Muscle of back (tissue), 13 donors: ENCODE data around the gene LAX1. TPM values are rescaled to one million over a fixed set of nuclear protein-coding genes. Genes with fewer than 3 reads are reported as not detected.
"Not testable (repeated sequence)": the region's sequence is repeated elsewhere in the genome, so short reads cannot be mapped to it uniquely, and the experiment has no call there.

Experiments used
- DNase-seq, 3 donors: peaks; one replicate each; pipeline versions ENCODE4 v3.0.0 to v3.0.0-alpha.2; 2013
- long read RNA-seq, 9 donors: transcript quantifications; one replicate each; lab custom pipeline, GENCODE V29; 2026
- polyA plus RNA-seq, 10 donors: library from polyadenylated mRNA; unstranded; fragments of 120-200 nt; gene quantifications; one replicate each; pipeline ENCODE4 v1.2.1, GENCODE V29; 2013; ENCODE audit not compliant: insufficient read length in 10 of 10

LAX1 gene
- polyA plus RNA-seq, result 1 to 10 TPM in 1 of 10 donors, under 1 TPM in 8, not detected in 1; 0.07 to 1.2 (median 0.25) TPM
- long read RNA-seq, donor 1, result 0 reads
- long read RNA-seq, donor 2, result 0 reads
- long read RNA-seq, donor 3, result 0 reads
- long read RNA-seq, donor 4, result 0 reads
- long read RNA-seq, donor 5, result 0 reads
- long read RNA-seq, donor 6, result 0 reads
- long read RNA-seq, donor 7, result 0 reads
- long read RNA-seq, donor 8, result 0 reads
- long read RNA-seq, donor 9, result 0 reads

DNA sequence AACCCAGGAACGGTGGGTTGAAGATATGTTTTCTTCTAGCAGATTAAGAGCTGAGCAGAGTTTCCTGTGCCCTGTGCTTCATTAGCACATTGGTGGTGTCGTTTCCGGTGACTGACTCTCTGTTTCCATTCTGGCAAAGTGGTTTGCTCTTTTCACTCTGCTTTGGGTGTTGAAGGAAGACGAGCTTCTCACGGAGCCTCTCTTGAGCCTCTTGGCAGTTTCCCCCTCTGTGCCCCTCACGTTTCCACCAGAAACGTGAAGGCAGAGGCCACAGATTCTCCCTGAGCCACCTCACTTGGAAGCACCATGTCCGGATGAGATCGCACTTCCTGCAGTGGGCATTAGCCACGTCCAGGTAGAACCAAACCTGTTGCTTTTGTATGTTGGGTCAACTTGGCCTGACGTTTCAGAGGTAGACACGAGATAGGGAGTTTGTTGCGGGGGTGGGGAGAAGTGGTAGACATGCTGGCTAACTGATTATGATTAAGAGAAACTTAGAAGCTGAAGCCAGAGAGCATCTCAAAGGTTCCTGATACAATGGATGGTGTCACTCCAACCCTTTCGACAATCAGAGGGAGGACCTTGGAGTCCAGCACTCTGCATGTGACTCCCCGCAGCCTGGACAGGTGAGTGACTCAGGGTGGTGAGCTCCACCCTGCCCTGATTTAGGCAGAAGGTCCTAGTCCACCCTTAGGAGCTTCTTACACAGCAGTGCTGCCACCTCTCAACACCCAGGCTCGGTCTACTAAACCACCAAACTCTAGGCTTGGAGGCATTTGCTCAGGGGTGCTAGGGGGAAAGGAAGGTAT is at the start of gene LAX1:
LAX1 (plus strand) TSS at position 155 of the 809 bp plus-strand sequence; CDS start at position 538, 383 bp downstream.
- no peak for DNase-seq

DNA sequence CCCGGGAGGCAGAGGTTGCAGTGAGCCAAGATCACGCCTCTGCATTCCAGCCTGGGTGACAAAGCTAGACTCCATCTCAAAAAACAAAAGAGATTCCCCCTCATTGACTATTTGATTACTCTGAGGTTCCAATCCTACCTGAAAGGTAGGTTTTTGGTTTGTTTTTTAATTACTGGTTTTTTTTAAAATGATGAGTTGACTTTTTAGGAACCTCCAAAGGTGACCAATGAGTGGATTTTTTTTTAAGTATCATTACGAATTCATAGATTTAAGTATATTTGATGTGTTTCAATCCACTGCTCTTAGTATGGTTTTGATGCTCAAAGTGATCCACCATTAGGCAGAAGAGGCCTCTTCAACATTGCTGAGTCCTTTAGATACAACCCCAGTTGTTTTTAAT is 47.9 kb upstream of the LAX1 start:
- DNase-seq, result no peak

GRCh38 chr1:203720242-203720641 is 44.7 kb upstream of the LAX1 start:
- no peak for DNase-seq

DNA sequence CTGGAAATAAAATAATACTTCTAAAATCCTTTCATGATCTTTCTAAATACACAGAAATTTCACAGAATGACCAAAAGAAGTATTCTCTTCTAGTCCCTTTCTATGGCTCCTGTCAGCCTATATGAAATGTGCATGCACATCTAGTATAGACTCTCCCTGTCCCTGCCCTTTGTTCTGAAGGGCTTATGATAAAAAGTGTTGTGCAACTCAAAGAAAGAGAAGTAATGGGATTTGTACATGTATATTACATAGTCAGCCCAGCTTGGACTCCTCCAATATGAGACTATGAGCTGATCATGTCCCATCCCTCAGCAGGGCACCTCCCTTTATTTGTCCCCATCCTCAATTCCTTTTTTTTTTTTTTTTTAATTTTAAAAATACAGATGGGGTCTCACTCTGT is 42.1 kb upstream of the LAX1 start:
- DNase-seq, result no peak

DNA sequence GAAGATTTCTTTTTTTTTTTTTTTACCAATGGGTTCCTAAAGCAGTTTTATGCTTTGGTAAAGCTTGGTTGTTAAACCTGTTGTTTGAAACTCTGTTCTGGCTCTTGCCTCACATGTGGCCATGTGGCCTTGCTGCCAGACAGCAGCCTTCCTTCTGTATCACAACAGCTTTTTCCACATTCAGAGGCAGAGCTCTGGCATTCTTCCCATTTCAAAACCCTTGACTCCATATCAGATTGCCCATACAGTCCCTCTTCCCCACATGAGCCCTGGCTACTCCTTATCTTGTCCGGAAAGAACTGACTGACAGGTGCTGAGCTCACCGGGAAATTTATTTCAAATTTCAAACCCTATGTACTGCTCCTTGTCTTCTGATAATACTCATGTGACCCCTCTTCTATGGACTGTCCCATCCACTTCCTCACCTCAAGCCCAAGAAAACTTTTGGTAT is 38.5 kb upstream of the LAX1 start:
- DNase-seq, result no peak

DNA sequence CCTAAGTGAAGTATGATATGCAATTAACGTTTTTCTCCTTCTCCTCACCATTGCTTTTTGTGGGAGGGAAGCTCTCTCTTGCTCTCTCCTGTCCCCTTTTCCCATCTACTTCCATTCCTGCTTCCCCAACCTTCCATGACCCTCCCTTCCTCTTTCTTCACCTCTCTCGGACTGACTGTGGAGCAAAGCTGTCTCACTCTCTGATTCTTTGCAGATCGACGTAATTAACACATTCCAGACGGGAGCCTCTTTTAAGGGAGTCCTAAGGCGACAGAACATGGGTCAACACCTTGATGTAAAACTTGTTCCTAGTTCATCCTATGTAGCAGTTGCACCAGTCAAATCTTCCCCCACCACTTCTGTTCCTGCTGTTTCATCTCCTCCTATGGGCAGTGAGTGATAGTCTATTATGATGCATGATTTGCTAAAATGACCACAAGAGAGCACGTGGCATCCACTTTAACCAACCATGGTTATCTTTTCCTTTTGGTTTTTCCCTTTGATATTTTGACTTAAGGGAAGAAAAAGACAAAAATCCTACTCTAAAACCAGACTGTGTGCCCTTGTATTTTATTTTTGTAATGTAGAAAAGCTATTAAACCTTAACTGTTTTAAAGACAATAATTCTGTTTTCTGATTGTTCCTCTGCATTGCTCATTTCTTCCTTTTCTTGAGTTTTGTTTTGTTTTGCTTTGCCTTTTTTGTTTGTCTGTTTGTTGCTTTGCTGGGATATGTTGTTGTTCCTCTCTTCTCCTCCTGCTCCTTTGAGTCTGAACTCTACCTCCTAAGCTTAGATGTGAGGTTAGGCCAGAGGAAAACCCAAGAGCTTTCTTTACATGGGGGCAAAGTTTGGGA is 31.7 kb upstream of the LAX1 start:
- DNase-seq, result no peak

DNA sequence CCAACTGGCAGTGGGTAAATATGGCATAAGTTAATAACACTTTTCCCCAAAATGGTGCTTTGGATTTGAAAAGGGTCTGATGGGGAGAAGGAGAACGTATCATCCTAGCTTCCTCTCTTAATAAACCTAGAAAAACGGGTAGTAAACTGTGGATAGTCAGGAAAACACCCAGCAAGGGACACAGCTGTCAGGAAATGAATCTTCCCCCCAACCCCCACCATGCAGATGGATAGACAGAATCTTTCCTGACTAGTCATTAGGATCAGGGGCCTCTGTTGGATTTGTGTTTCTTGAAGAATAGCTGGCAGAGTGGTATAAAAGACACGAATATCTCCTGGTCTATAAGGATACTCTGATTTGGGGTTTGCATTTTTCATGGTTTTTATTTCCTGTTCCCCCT is 22.5 kb upstream of the LAX1 start:
- DNase-seq, result peak in 1 of 3 donors; percentile 20

GRCh38 chr1:203743091-203743571 is 21.9 kb upstream of the LAX1 start:
- DNase-seq, result peak in 2 of 3 donors; percentile 22 to 32

GRCh38 chr1:203744075-203744972 is 20.7 kb upstream of the LAX1 start:
- peak; percentile 71 to 95 (median 90) for DNase-seq

- no peak for DNase-seq
Measured at GRCh38 chr1:203746281-203746680, 18.7 kb upstream of the LAX1 start.

GRCh38 chr1:203751051-203751450 is 13.9 kb upstream of the LAX1 start:
- peak in 1 of 3 donors; percentile 52 for DNase-seq

GRCh38 chr1:203751618-203752361 is 13.2 kb upstream of the LAX1 start:
- DNase-seq, result not testable (repeated sequence)

DNA sequence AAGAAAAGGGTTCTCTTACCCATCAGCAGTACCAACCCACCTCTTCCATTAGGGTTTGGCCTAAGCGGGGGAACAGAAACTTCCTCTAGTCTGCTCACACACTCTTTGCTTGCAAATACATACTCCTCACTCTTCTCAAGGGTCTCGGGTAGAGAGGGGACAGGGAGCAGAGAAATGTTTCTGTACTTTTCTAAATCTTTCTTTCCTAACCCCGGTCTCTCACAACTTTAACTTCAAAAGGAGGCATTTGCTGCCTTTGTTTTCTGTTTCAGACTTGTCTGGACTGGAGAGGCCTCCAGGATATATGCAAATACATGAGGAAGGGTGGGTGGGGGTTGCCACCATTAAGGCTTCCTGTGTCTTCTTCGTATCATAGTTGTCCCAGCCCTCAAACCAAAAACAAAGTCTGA is 10.5 kb upstream of the LAX1 start:
- no peak for DNase-seq

- no peak for DNase-seq
Measured at GRCh38 chr1:203756036-203756435, 8.9 kb upstream of the LAX1 start.

DNA sequence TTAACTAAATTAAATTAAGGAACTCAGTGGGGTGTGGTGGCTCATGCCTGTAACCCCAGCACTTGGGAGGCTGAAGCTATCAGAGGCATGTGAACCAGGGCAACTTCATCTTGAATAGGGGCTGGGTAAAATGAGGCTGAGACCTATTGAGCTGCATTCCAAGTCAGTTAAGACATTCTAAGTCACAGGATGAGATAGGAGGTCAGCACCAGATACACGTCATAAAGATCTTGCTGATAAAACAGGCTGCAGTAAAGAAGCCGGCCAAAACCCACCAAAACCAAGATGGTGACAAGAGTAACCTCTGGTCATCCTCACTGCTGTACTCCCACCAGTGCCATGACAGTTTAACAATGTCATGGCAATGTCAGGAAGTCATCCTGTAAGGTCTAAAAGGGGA is 6.2 kb upstream of the LAX1 start:
- DNase-seq, result not testable (repeated sequence)

DNA sequence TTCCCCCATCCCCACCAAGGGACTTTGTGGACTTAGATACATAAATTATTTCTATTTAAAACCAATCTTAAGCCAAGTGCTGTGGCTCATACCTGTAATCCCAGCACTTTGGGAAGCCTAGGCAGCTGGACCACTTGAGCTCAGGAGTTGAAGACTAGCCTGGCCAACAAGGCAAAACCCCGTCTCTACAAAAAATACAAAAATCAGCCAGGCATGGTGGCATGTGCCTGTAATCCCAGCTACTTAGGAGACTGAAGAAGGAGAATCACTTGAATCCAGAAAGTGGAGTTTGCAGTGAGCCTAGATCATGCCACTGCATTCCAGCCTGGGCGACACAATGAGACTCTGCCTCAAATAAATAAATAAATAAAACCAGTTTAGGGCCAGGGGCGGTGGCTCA is 4.5 kb upstream of the LAX1 start:
- DNase-seq, result no peak

- not testable (repeated sequence) for DNase-seq
Measured at GRCh38 chr1:203761958-203762357, 3.0 kb upstream of the LAX1 start.

DNA sequence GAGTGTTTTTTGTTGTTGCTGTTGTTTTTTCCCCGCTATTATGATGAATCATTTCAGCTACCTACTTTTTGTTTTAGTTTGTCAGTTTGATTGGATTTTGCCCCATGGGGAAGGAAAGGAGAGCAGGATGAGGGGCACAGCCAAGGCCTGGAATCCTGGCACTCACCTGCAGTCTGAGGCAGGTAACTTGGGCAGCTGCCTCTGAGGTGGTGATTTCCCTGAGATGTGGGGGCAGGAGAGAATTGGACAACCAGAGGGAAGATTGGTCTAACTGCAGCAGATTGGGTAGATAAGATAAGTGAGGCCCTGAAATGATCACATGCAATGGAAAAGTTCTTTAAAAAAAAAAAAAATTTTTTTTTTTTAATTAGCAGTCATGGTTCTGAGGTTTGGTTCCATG is 1.5 kb upstream of the LAX1 start:
- no peak for DNase-seq

- no peak for DNase-seq
Measured at GRCh38 chr1:203764105-203765028, 616 bp upstream of the LAX1 start.
